Loucy (cell line): Measurements from ENCODE around the gene RAD51B.

Experiments
- H2AFZ ChIP-seq: fragments of 200-600 bp; sonication (generic); 2 replicates; pipeline ENCODE4 v1.6.0; 2016; ENCODE audit warnings: antibody characterized with exemption, mild to moderate bottlenecking, low read length, moderate library complexity
- H3F3A ChIP-seq: fragments of 200-600 bp; 2 replicates; pipeline ENCODE4 v1.6.0; 2016; ENCODE audit warnings: antibody characterized with exemption, low read depth, mild to moderate bottlenecking
- H3K27me3 ChIP-seq: fragments of 200-600 bp; sonication (generic); 2 replicates; pipeline ENCODE4 v1.6.1; 2014; ENCODE audit warnings: low read length, mild to moderate bottlenecking; ENCODE audit not compliant: insufficient read depth, poor library complexity, severe bottlenecking
- H3K36me3 ChIP-seq: fragments of 200-600 bp; sonication (generic); 2 replicates; pipeline ENCODE4 v1.6.1; 2016; ENCODE audit warnings: low read length; ENCODE audit not compliant: insufficient read depth
- H3K4me1 ChIP-seq: fragments of 200-600 bp; sonication (generic); 2 replicates; pipeline ENCODE4 v1.5.1; 2014; ENCODE audit warnings: low read length, mild to moderate bottlenecking; ENCODE audit not compliant: insufficient read depth, poor library complexity, severe bottlenecking
- H3K4me2 ChIP-seq: fragments of 200-600 bp; sonication (generic); 2 replicates; pipeline ENCODE4 v1.6.0; 2014; ENCODE audit warnings: antibody characterized with exemption, low read length, low read depth, mild to moderate bottlenecking; ENCODE audit not compliant: poor library complexity, severe bottlenecking
- H3K4me3 ChIP-seq: fragments of 200-600 bp; sonication (generic); 2 replicates; pipeline ENCODE4 v1.5.1; 2014; ENCODE audit warnings: low read length, mild to moderate bottlenecking, mixed read lengths; ENCODE audit not compliant: poor library complexity, severe bottlenecking
- H3K79me2 ChIP-seq: fragments of 200-600 bp; sonication (generic); 2 replicates; pipeline ENCODE4 v1.6.1; 2014; ENCODE audit warnings: low read length; ENCODE audit not compliant: insufficient read depth
- H3K9ac ChIP-seq: fragments of 200-600 bp; sonication (generic); 2 replicates; pipeline ENCODE4 v1.6.0; 2014; ENCODE audit warnings: mild to moderate bottlenecking, low read depth, low read length, moderate library complexity; ENCODE audit not compliant: poor library complexity, severe bottlenecking
- H3K9me2 ChIP-seq: fragments of 200-600 bp; sonication (generic); replicated peaks from 2 replicates; pipeline ENCODE4 v1.6.1; 2016; ENCODE audit warnings: low read depth, low read length, mixed read lengths
- H3K9me3 ChIP-seq: fragments of 200-600 bp; sonication (generic); 2 replicates; pipeline ENCODE4 v1.6.1; 2014; ENCODE audit warnings: mild to moderate bottlenecking, antibody characterized with exemption, low read length, low read depth; ENCODE audit not compliant: insufficient read depth
- H4K20me1 ChIP-seq: fragments of 200-600 bp; sonication (generic); 2 replicates; pipeline ENCODE4 v1.6.0; 2014; ENCODE audit warnings: antibody characterized with exemption, low read length, mild to moderate bottlenecking; ENCODE audit not compliant: insufficient read depth, poor library complexity, severe bottlenecking
- CTCF ChIP-seq: fragments of 200-600 bp; sonication (generic); conservative IDR thresholded peaks from 2 replicates; pipeline ENCODE4 v1.5.1; 2014; ENCODE audit warnings: mild to moderate bottlenecking, antibody characterized with exemption, low read length
- EZH2phosphoT487 ChIP-seq: fragments of 200-600 bp; IDR thresholded peaks from 2 replicates; pipeline ENCODE4 v1.6.1; 2018; ENCODE audit warnings: antibody characterized with exemption, mild to moderate bottlenecking, moderate library complexity, borderline replicate concordance

RAD51B gene

DNA sequence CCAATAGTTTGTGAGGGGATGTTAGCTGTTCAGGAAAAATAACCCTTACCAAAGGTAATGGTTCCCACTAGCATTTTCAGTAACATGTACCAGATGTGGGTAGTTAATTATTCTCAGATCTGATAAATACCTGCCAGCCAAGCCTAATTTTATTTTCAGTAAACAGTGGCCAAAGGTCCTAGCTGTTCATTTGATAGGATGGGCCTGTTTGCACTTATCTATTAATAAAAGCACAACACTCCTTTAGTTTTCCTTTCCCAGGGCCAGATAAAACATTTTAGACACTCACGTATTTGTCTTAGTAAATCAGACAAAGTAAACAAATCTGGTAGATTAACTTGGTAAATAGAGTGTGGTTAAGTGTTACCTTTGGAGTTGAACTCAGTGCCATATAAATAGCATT, 345.1 kb downstream of the RAD51B start:
- Histone ChIP-seq H3K4me1 (peaks cover 84% of the 10 kb centered on the region), H3K27me3 (no peaks in the 10 kb centered on the region), H3K4me2 (peak overlapping the region; percentile 74)

DNA sequence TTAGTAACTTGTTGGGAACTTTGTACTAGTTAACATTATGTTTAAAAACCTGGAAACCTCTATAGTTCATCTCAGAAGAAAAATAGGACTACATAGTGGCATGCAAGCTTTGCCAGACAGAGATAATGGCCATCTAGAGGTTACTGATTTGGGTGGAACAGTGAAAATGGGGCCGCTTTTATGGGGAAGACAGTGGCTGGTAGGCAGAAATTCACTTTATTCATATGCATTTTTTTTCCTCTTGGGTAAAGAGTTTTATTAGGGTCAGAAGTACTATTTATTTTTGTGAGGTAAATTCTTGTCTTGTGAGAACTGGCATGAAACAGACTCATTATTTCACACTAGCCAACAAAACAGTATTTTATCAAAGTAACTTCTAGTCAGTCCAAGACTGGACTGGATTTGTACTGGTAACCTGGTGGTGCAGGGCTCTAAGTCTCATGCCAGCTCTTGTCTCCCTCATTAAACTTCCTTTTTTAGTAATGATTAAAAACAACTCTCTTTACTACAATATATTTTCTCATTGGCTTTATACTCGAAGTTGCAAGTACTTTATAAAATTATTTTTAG, 345.8 kb downstream of the RAD51B start:
- H3K9me3 ChIP-seq, result no peaks in the 10 kb centered on the region
- peak overlapping the region; percentile 50 for H3K4me3 ChIP-seq
- H4K20me1 ChIP-seq, result no peaks in the 10 kb centered on the region
- peaks cover 88% of the 10 kb centered on the region for H3K4me1 ChIP-seq
- peaks cover 3% of the 10 kb centered on the region; the same call in 1 of the 2 replicates for H3F3A ChIP-seq
- peak overlapping the region; percentile 46 for H3K9ac ChIP-seq
- H3K4me2 ChIP-seq, result peak overlapping the region; percentile 74
- H3K27me3 ChIP-seq, result no peaks in the 10 kb centered on the region
- no peaks in the 10 kb centered on the region for H3K79me2 ChIP-seq
- H3K36me3 ChIP-seq, result no peaks in the 10 kb centered on the region
- no peaks in the 10 kb centered on the region for H3K9me2 ChIP-seq
- TF ChIP-seq EZH2phosphoT487, result no peak
- TF ChIP-seq CTCF, result no peak
- no peak overlapping the region for H2AFZ ChIP-seq

More for the DNA sequence above, 345.1 kb downstream of the RAD51B start:
- Histone ChIP-seq H3K9ac (peak overlapping the region; percentile 46), H3K9me2 (no peaks in the 10 kb centered on the region), H3K9me3 (no peaks in the 10 kb centered on the region), H3K36me3 (no peaks in the 10 kb centered on the region), H4K20me1 (no peaks in the 10 kb centered on the region), H3K4me3 (no peak overlapping the region), H3F3A (peaks cover 3% of the 10 kb centered on the region; the same call in 1 of the 2 replicates), H2AFZ (no peak overlapping the region), H3K79me2 (no peaks in the 10 kb centered on the region)
- TF ChIP-seq CTCF (no peak), EZH2phosphoT487 (no peak)

- peaks cover 3% of the 10 kb centered on the region; the same call in 1 of the 2 replicates for H3F3A ChIP-seq
- H3K4me2 ChIP-seq, result peak overlapping the region; percentile 74
- peaks cover 78% of the 10 kb centered on the region for H3K4me1 ChIP-seq
- H3K9ac ChIP-seq, result peak overlapping the region; percentile 46
- H3K9me3 ChIP-seq, result no peaks in the 10 kb centered on the region
- H4K20me1 ChIP-seq, result no peaks in the 10 kb centered on the region
- H2AFZ ChIP-seq, result no peak overlapping the region; the same call in 1 of the 2 replicates
- H3K79me2 ChIP-seq, result no peaks in the 10 kb centered on the region
- no peaks in the 10 kb centered on the region for H3K36me3 ChIP-seq
- H3K9me2 ChIP-seq, result no peaks in the 10 kb centered on the region
- TF ChIP-seq EZH2phosphoT487 (no peak), CTCF (no peak)
- no peaks in the 10 kb centered on the region for H3K27me3 ChIP-seq
- peak overlapping the region; percentile 50 for H3K4me3 ChIP-seq
These were observed 347.3 kb downstream of the RAD51B start for GRCh38 chr14:68166731-68167382.
